HG02938 (cell line): Measurements from ENCODE around the gene RACK1.

Source experiments
- ATAC-seq: cut with Tn5 transposase; IDR thresholded peaks from one replicate; pipeline ENCODE4 v1.9.1; 2021; ENCODE audit warnings: mild to moderate bottlenecking, moderate library complexity; ENCODE audit not compliant: unreplicated experiment

Gene RACK1

GRCh38 chr5:181234455-181235306, 9.0 kb downstream of the RACK1 start:
- ATAC-seq = no peak

DNA sequence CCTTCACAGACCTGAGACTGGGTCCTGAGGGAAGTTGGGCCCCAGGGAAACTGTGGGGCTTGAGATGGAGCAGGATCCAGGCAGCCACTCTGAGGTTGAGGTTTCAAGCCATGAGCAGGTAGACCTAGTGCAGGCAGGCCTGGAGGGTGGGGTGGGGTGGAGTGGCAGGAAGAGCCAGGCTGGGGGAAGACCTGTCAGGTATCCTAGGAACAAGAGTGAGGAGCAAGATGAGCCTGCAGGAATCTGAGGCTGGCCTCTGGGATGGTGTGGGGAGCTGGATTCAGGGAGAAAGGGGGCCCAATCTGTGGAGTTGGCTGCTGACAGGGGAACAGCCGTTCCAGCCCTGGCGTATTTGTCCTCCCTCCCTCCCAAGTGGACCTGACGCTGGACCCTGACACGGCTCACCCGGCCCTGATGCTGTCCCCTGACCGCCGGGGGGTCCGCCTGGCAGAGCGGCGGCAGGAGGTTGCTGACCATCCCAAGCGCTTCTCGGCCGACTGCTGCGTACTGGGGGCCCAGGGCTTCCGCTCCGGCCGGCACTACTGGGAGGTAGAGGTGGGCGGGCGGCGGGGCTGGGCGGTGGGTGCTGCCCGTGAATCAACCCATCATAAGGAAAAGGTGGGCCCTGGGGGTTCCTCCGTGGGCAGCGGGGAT, 9.8 kb downstream of the RACK1 start:
- no peak for ATAC-seq

- ATAC-seq = no peak
Observed at GRCh38 chr5:181233088-181233800, 10.5 kb downstream of the RACK1 start.

DNA sequence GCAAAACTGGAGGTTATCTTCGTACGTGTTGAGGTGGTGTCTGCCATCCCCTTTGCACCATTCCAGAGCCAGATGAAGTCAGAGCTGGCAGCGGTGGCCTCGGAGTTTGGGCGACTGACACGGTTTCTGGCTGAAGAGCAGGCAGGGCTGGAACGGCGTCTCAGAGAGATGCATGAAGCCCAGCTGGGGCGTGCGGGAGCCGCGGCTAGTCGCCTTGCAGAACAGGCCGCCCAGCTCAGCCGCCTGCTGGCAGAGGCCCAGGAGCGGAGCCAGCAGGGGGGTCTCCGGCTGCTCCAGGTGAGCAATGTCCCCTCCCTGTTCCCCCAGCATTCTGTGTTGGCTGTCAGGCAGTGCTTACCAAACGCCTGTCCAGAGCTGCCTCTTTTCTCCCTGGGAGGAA, 11.1 kb downstream of the RACK1 start:
- no peak for ATAC-seq

GRCh38 chr5:181231432-181231831, 12.3 kb downstream of the RACK1 start:
- ATAC-seq = no peak

DNA sequence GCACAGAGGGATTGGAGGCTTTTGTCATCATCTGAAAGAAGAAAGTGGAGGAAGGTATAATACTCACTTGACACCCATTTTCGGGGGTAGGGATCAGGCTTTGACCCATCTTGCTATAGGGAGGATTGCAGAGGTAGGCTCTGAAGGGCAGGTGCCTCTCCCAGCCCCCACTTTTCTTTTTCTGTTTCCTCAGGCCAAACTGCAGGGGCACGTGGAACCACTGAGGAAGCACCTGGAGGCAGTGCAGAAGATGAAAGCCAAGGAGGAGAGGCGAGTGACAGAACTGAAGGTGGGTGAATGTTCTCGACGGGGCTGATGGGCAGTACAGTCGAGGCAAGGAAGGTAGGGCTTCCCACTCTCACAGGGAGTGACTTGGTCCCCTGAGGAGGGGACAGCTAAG, 13.2 kb downstream of the RACK1 start:
- ATAC-seq = no peak

DNA sequence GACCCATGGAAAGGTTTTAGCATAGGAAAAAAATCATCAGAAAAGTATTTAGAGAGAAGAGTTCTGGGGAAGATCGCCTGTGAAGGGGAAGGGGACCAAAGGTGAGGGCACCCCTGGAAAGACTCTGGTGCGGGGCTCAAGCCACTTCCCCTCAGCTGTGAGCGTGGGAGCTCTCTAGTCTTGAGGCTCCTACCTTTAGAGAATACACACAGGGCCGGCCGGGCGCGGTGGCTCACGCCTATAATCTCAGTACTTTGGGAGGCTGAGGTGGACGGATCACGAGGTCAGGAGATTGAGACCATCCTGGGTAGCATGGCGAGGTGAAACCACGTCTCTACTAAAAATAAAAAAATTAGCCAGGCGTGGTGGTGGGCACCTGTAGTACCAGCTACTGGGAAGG, 13.7 kb downstream of the RACK1 start:
- ATAC-seq = no peak

DNA sequence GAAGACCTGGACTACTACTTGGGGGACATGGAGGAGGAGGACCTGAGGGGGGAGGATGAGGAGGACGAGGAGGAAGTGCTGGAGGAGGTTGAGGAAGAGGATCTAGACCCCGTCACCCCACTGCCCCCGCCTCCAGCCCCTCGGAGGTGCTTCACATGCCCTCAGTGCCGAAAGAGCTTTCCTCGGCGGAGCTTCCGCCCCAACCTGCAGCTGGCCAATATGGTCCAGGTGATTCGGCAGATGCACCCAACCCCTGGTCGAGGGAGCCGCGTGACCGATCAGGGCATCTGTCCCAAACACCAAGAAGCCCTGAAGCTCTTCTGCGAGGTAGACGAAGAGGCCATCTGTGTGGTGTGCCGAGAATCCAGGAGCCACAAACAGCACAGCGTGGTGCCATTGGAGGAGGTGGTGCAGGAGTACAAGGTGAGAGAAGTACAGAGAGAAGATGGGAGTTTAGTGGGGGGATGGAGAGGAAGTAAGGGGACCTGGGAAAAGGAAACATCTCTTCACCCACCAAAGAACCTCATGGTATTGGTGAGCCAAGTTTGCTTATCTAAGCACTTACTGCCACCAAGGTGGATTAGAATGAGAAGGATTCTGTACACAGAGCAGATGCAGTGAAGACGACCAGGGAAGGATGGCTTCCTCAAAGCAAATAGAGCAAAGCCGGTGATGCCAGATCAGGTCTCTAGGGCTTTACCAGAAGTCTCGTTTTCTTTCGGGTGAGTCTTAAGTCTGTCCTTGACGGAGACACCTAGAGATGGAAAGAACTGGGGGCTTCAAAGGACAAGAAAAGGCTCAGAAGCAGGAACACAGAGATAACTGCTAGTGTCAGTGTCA, 19.1 kb downstream of the RACK1 start:
- no peak for ATAC-seq

- no peak for ATAC-seq
Observed at GRCh38 chr5:181223729-181224389, 19.8 kb downstream of the RACK1 start.

GRCh38 chr5:181223058-181223728, 20.5 kb downstream of the RACK1 start, which contains the start of gene TRIM41:
TRIM41 (plus strand) TSS chr5:181223281; CDS start chr5:181224000, 719 bp downstream.
- peak; percentile 57 for ATAC-seq

DNA sequence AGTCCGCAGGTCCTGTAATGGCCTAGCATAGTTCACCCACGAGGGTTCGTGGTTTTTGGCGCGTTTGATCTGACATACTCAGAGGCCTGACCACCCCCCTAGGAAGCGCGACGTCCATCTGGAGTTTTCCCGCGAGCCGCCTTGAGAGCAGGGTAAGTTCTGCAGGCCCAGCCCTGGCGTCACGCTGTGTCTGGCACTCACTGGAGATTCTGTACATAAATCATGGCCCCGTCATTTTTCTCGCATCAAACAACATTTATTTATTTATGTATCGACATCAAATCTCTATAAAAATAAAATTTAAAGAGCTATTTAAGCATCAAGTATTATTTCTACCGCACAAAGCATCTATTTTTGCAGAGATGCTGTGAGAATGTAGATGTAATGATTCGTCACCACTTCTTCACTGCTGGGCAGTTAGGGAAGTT, 21.1 kb downstream of the RACK1 start:
- ATAC-seq = no peak

- ATAC-seq = peak; percentile 24
Observed at GRCh38 chr5:181221792-181222629, 21.7 kb downstream of the RACK1 start.

GRCh38 chr5:181221105-181221791, 22.5 kb downstream of the RACK1 start:
- no peak for ATAC-seq

DNA sequence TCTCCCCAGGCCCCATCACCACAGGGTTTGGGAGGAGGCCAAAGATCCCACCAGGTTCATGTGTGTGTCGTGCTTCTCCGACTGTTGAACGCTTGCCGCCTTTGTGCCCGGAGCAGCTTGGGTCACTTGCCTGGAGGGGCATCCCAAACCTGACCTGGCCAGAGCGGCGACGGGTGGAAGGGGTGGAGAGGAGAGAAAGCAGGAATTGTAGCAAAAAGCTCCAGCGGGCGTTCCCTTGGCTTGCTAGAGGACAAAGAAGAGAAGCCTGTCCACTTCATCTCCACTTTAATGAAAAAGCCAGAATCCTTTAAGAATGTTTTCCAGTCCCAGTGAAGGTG, 23.6 kb downstream of the RACK1 start:
- ATAC-seq = no peak

DNA sequence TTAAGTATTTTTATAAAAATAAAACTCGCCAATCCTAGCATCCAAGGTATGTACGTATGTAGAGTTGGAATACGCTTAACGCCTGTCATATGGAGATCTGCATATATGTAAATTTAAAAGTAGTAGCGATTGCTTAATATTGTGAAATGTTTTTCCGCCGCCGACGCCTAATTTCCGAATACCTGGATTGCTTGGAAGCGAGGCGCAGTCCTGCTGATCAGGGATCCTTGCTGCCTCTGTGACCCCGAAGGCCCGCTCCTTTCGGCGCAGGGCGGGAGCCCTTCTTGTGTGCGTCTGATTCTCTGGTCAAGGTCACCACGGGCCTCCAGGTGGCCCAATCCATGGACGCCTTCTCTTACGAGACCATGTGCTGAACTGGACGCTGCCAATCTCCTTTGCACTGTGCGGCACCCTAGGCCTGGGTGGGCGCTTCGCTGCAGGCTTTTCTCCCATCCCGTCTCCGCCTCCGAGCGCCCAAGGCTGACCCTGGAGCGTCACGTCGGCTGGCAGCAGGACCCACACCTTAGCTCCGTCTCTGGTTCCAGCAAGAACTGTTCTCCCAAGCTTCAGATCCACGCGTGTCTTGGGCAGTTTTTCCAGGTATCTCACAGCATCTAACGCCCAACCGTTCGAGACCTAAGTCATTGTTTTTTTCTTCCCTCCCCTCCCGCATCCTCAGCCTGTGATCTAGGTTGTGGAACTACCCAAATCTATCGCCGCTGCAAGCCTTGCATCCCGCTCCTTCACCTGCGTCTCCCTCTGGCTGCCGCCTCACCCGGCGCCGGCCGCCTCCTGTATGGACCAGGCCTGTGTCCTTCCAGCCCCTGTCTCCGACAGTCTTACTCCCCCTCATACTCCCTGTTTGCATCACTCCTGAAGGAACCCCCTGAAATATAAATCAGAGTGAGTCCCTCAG, 24.2 kb downstream of the RACK1 start:
- no peak for ATAC-seq

GRCh38 chr5:181218795-181219124, 24.9 kb downstream of the RACK1 start:
- ATAC-seq = no peak

DNA sequence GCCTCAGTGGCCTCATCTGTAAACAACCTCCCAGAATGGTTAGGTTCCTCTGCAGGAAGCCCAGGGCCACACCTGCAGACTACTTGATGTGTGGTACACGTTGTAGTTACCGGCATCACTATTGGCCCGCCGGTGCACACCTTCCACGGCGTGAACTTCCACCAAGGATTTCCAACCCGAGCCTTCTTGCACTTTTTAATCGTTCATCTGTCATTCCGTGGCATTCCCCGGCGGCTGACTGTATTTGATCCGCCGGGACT, 26.0 kb downstream of the RACK1 start:
- no peak for ATAC-seq
